IMR-90 (cell line): ENCODE data around the gene PPOX. TPM values are rescaled to one million over a fixed set of nuclear protein-coding genes. Genes with fewer than 3 reads are reported as not detected.
A peak's percentile ranks its signal among the peaks of the same experiment; 100 is the strongest.

Source experiments
- ATAC-seq: fragments of 200-7000 bp; cut with Tn5 transposase; 2 replicates; pipeline ENCODE4 v1.9.1; 2020; ENCODE audit warnings: low read depth, mild to moderate bottlenecking, moderate library complexity
- BruUV-seq: library from RNA; stranded (reverse); fragments of 400-500 nt; replicated peaks from 2 replicates; lab custom pipeline; 2021; lab: Mats Ljungman, UMichigan
- CTCF ChIA-PET: fragments of 300-600 bp; formaldehyde crosslinking; extraction: SDS; loops from one replicate; lab custom pipeline; 2021; ENCODE audit warnings: antibody characterized with exemption; lab: Yijun Ruan, JAX
- POLR2A ChIA-PET: fragments of 300-600 bp; sonication (Branson Sonifier 250); formaldehyde crosslinking; loops from one replicate; lab custom pipeline; 2022; ENCODE audit warnings: antibody characterized with exemption; ENCODE audit not compliant: unreplicated experiment; lab: Charles Lee
- DNase-seq: peaks from one replicate; pipeline ENCODE4 v3.0.0; 2013
- H2AFZ ChIP-seq: replicated peaks from 2 replicates; pipeline ENCODE3; 2013; ENCODE audit warnings: low read length, mild to moderate bottlenecking; ENCODE audit not compliant: poor library complexity
- H2AK5ac ChIP-seq: 2 replicates; pipeline ENCODE4 v1.6.1; 2013; ENCODE audit warnings: low read depth, low read length, inconsistent platforms
- H2AK9ac ChIP-seq: replicated peaks from 2 replicates; pipeline ENCODE3; 2013; ENCODE audit warnings: mild to moderate bottlenecking, low read depth, low read length, moderate library complexity; ENCODE audit not compliant: poor library complexity
- H2BK120ac ChIP-seq: 2 replicates; pipeline ENCODE4 v1.6.1; 2013; ENCODE audit warnings: low read depth, low read length, inconsistent platforms
- H2BK15ac ChIP-seq: 3 replicates; pipeline ENCODE4 v1.6.1; 2013; ENCODE audit warnings: low read depth, low read length, inconsistent platforms
- H2BK20ac ChIP-seq: 2 replicates; pipeline ENCODE4 v1.6.1; 2013; ENCODE audit warnings: low read depth, mild to moderate bottlenecking, inconsistent platforms, low read length, moderate library complexity
- H2BK5ac ChIP-seq: 2 replicates; pipeline ENCODE4 v1.6.1; 2013; ENCODE audit warnings: mild to moderate bottlenecking, low read depth, low read length, inconsistent platforms; ENCODE audit not compliant: poor library complexity, severe bottlenecking
- H3K14ac ChIP-seq: replicated peaks from 2 replicates; pipeline ENCODE4 v1.6.1; 2013; ENCODE audit warnings: low read depth, low read length, inconsistent platforms
- H3K18ac ChIP-seq: 2 replicates; pipeline ENCODE4 v1.6.1; 2013; ENCODE audit warnings: low read depth, low read length, control low read depth
- H3K23ac ChIP-seq: 2 replicates; pipeline ENCODE4 v1.6.1; 2013; ENCODE audit warnings: low read depth, low read length, inconsistent platforms
- H3K27ac ChIP-seq: 2 replicates; pipeline ENCODE4 v1.5.1; 2013; ENCODE audit warnings: mild to moderate bottlenecking, control low read depth, low read length; ENCODE audit not compliant: insufficient read depth
- H3K27me3 ChIP-seq: 2 replicates; pipeline ENCODE4 v1.6.1; 2013; ENCODE audit warnings: low read length; ENCODE audit not compliant: control insufficient read depth, insufficient read depth
- H3K36me3 ChIP-seq: 2 replicates; pipeline ENCODE4 v1.6.1; 2013; ENCODE audit warnings: low read length, mixed read lengths; ENCODE audit not compliant: control insufficient read depth, insufficient read depth
- H3K4ac ChIP-seq: 2 replicates; pipeline ENCODE4 v1.6.1; 2013; ENCODE audit warnings: low read depth, low read length, inconsistent platforms
- H3K4me1 ChIP-seq: 2 replicates; pipeline ENCODE4 v1.6.1; 2013; ENCODE audit warnings: low read length, mixed read lengths; ENCODE audit not compliant: control insufficient read depth, insufficient read depth
- H3K4me2 ChIP-seq: 2 replicates; pipeline ENCODE4 v1.6.1; 2013; ENCODE audit warnings: low read depth, mild to moderate bottlenecking, control low read depth, low read length, moderate library complexity
- H3K4me3 ChIP-seq: 2 replicates; pipeline ENCODE4 v1.5.1; 2013; ENCODE audit warnings: low read depth, mild to moderate bottlenecking, control low read depth, low read length, moderate library complexity; ENCODE audit not compliant: insufficient read depth
- H3K56ac ChIP-seq: 2 replicates; pipeline ENCODE4 v1.6.1; 2013; ENCODE audit warnings: low read length, inconsistent platforms; ENCODE audit not compliant: insufficient read depth; ENCODE audit errors: extremely low read depth
- H3K79me1 ChIP-seq, 2 experiments: 2 replicates each; pipeline ENCODE4 v1.6.1; 2013; ENCODE audit warnings: low read length in 2 of 2, inconsistent platforms in 1 of 2, low read depth in 1 of 2
- H3K9ac ChIP-seq: 2 replicates; pipeline ENCODE4 v1.6.1; 2013; ENCODE audit warnings: low read depth, low read length, control low read depth
- H3K9me1 ChIP-seq: 2 replicates; pipeline ENCODE4 v1.6.1; 2013; ENCODE audit warnings: low read length, inconsistent platforms; ENCODE audit not compliant: insufficient read depth
- H3K9me3 ChIP-seq: 2 replicates; pipeline ENCODE4 v1.6.1; 2013; ENCODE audit warnings: low read length; ENCODE audit not compliant: control insufficient read depth, insufficient read depth
- H4K20me1 ChIP-seq: 2 replicates; pipeline ENCODE4 v1.6.1; 2013; ENCODE audit warnings: low read length, inconsistent platforms; ENCODE audit not compliant: insufficient read depth
- H4K5ac ChIP-seq: 2 replicates; pipeline ENCODE4 v1.6.1; 2013; ENCODE audit warnings: mild to moderate bottlenecking, low read depth, low read length, control low read depth
- H4K8ac ChIP-seq, 2 experiments: 2 replicates each; pipeline ENCODE4 v1.6.1; 2013; ENCODE audit warnings: low read depth in 2 of 2, low read length in 2 of 2, control low read depth in 1 of 2, inconsistent platforms in 1 of 2
- H4K91ac ChIP-seq: 2 replicates; pipeline ENCODE4 v1.6.1; 2013; ENCODE audit warnings: low read depth, low read length, inconsistent platforms; ENCODE audit not compliant: insufficient read depth
- BHLHE40 ChIP-seq: fragments of 150-350 bp; IDR thresholded peaks from 2 replicates; pipeline ENCODE4 v1.6.1; 2016; ENCODE audit warnings: mild to moderate bottlenecking, low read depth, low read length
- CEBPB ChIP-seq: IDR thresholded peaks from 2 replicates; pipeline ENCODE4 v1.6.1; 2012; ENCODE audit warnings: low read depth, low read length, improper control_type of control experiment
- CHD1 ChIP-seq: IDR thresholded peaks from 2 replicates; pipeline ENCODE4 v1.6.1; 2012; ENCODE audit warnings: low read depth, low read length, improper control_type of control experiment
- ELK1 ChIP-seq: fragments of 150-350 bp; IDR thresholded peaks from 2 replicates; pipeline ENCODE4 v1.6.1; 2016; ENCODE audit warnings: low read depth, mild to moderate bottlenecking, low read length, moderate library complexity, borderline replicate concordance
- FOS ChIP-seq: fragments of 150-350 bp; IDR thresholded peaks from 2 replicates; pipeline ENCODE4 v1.6.1; 2016; ENCODE audit warnings: low read depth, low read length
- MAFK ChIP-seq: IDR thresholded peaks from 2 replicates; pipeline ENCODE4 v1.6.1; 2012; ENCODE audit warnings: low read depth, low read length, improper control_type of control experiment
- MAZ ChIP-seq: IDR thresholded peaks from 2 replicates; pipeline ENCODE4 v1.6.1; 2012; ENCODE audit warnings: low read depth, mild to moderate bottlenecking, low read length, improper control_type of control experiment, moderate library complexity, borderline replicate concordance
- MXI1 ChIP-seq: IDR thresholded peaks from 2 replicates; pipeline ENCODE4 v1.6.1; 2012; ENCODE audit warnings: low read depth, mild to moderate bottlenecking, low read length, moderate library complexity, borderline replicate concordance
- NFE2L2 ChIP-seq: fragments of 150-350 bp; IDR thresholded peaks from 2 replicates; pipeline ENCODE4 v1.6.1; 2016; ENCODE audit warnings: low read depth, mild to moderate bottlenecking, low read length
- POLR2A ChIP-seq: IDR thresholded peaks from 2 replicates; pipeline ENCODE4 v1.6.1; 2012; ENCODE audit warnings: mild to moderate bottlenecking, low read depth, low read length
- RAD21 ChIP-seq: IDR thresholded peaks from 2 replicates; pipeline ENCODE4 v1.6.1; 2012; ENCODE audit warnings: low read length, improper control_type of control experiment
- RCOR1 ChIP-seq: IDR thresholded peaks from 2 replicates; pipeline ENCODE4 v1.6.1; 2012; ENCODE audit warnings: mild to moderate bottlenecking, low read length, improper control_type of control experiment; ENCODE audit not compliant: insufficient replicate concordance
- RFX5 ChIP-seq: IDR thresholded peaks from 2 replicates; pipeline ENCODE4 v1.8.0; 2012; ENCODE audit warnings: low read depth, mild to moderate bottlenecking, low read length, moderate library complexity
- SMC3 ChIP-seq: fragments of 150-350 bp; IDR thresholded peaks from 2 replicates; pipeline ENCODE4 v1.6.1; 2016; ENCODE audit warnings: low read depth, mild to moderate bottlenecking, antibody characterized with exemption, low read length, moderate library complexity
- WGBS, 2 experiments: methylation state at CpG; one replicate each; pipeline versions ENCODE4 v1.1.5 to v1.1.7; 2013; ENCODE audit warnings: missing lambda C conversion rate in 2 of 2; ENCODE audit not compliant: insufficient read length in 1 of 2; ENCODE audit errors: extremely low coverage in 2 of 2; 5-methylcytosine and 5-hydroxymethylcytosine counted together
- dilution Hi-C: fragments of 300-500 bp; cut with HindIII; formaldehyde crosslinking; loops from one replicate; pipeline ENCODE4 v1.14.3; 2018; ENCODE audit warnings: low sequenced_read_pairs; ENCODE audit not compliant: unreplicated experiment
- in situ Hi-C: fragments of 300-500 bp; cut with MboI; formaldehyde crosslinking; loops from 3 replicates; pipeline ENCODE4 v1.14.3; 2019; ENCODE audit warnings: low sequenced_read_pairs, inconsistent platforms, mixed read lengths
- intact Hi-C: fragments of 100-400 bp; cut with micrococcal nuclease; formaldehyde crosslinking; loops from 2 replicates; pipeline ENCODE4 v1.10.0; 2022
- polyA plus RNA-seq, 3 experiments: library from polyadenylated mRNA; depleted of rRNA; stranded (reverse); fragments of >200 nt; gene quantifications; 2 replicates each; pipeline ENCODE4 v1.2.3, GENCODE V29; 2012; ENCODE audit warnings: low replicate concordance in 1 of 3
- total RNA-seq: library from RNA; depleted of rRNA; stranded (reverse); fragments of >200 nt; gene quantifications from 2 replicates; pipeline ENCODE4 v1.2.3, GENCODE V29; 2012
- TF ChIP-seq, protein P1 (sequence below): fragments of 150-350 bp; IDR thresholded peaks from 2 replicates; pipeline ENCODE4 v1.6.1; 2017; ENCODE audit warnings: mild to moderate bottlenecking, antibody characterized with exemption, low read length, low read depth
- TF ChIP-seq, protein P2 (sequence below): conservative IDR thresholded peaks from 2 replicates; pipeline ENCODE4 v1.5.1; 2012; ENCODE audit warnings: mild to moderate bottlenecking, low read depth, low read length, improper control_type of control experiment

PPOX gene
- total and polyA plus RNA-seq, 2 of the 4 experiments (the other 2 are of a cell fraction) = 6.1 to 14.3 TPM

DNA sequence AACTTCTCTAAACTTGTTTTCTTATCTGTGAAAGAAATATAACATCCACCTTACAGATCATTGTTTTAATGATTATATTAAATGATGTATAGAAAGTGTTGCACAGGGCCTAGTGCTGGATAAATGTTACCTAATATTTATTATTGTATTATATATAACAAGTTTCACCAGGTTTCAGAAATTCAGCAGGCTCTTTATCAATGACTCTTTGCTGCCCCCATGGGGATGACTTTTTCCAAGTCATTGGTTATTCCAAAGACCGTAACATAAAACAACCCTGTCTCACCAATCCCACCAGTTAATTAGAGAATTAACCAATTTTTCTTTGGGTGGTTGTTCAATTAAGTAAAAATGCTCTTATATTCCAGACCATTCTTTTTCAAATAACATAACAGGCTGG lies 26.5 kb upstream of the PPOX start:
- dilution Hi-C loops (no loop called here), intact Hi-C loops (loop anchor here (1.0 to 2.0 kb wide), 3 partner anchors 98 to 413 kb away; no protein-coding TSS in a partner anchor), in situ Hi-C loops (no loop called here)
- ATAC-seq (peak; percentile 60), DNase-seq (peak; percentile 57)
- H3K9me1 ChIP-seq = no peaks in the 10 kb centered on the region
- TF ChIP-seq BHLHE40 (no peak), SMC3 (peak; percentile 54; the same call in 1 of the 2 replicates), CEBPB (no peak), MAZ (no peak), NFE2L2 (no peak), FOS (no peak), RAD21 (peak; percentile 66), RCOR1 (no peak), RFX5 (no peak), MXI1 (no peak), CHD1 (no peak), ELK1 (no peak), POLR2A (no peak), MAFK (no peak)
- TF ChIP-seq, protein P1, sequence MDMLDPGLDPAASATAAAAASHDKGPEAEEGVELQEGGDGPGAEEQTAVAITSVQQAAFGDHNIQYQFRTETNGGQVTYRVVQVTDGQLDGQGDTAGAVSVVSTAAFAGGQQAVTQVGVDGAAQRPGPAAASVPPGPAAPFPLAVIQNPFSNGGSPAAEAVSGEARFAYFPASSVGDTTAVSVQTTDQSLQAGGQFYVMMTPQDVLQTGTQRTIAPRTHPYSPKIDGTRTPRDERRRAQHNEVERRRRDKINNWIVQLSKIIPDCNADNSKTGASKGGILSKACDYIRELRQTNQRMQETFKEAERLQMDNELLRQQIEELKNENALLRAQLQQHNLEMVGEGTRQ = no peak
- TF ChIP-seq, protein P2, sequence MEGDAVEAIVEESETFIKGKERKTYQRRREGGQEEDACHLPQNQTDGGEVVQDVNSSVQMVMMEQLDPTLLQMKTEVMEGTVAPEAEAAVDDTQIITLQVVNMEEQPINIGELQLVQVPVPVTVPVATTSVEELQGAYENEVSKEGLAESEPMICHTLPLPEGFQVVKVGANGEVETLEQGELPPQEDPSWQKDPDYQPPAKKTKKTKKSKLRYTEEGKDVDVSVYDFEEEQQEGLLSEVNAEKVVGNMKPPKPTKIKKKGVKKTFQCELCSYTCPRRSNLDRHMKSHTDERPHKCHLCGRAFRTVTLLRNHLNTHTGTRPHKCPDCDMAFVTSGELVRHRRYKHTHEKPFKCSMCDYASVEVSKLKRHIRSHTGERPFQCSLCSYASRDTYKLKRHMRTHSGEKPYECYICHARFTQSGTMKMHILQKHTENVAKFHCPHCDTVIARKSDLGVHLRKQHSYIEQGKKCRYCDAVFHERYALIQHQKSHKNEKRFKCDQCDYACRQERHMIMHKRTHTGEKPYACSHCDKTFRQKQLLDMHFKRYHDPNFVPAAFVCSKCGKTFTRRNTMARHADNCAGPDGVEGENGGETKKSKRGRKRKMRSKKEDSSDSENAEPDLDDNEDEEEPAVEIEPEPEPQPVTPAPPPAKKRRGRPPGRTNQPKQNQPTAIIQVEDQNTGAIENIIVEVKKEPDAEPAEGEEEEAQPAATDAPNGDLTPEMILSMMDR = peak; percentile 64
- H4K20me1 ChIP-seq = no peaks in the 10 kb centered on the region; the same call in 1 of the 2 replicates
- no peak overlapping the region for H4K8ac ChIP-seq
- ChIA-PET CTCF (interaction anchor here (0.6 kb wide), 1 partner anchor 263 kb away, joined by 7 read pairs; no protein-coding TSS in a partner anchor), POLR2A (no interaction called here)
- H3K36me3 ChIP-seq = no peaks in the 10 kb centered on the region
- H2AK9ac ChIP-seq = no peak overlapping the region
- H3K4ac ChIP-seq = no peak overlapping the region
- H2BK120ac ChIP-seq = no peak overlapping the region
- no peak overlapping the region for H4K5ac ChIP-seq
- no peak overlapping the region for H3K27ac ChIP-seq
- H3K14ac ChIP-seq = no peak overlapping the region
- H4K91ac ChIP-seq = no peak overlapping the region
- H2BK5ac ChIP-seq = no peak overlapping the region
- H2BK15ac ChIP-seq = no peak overlapping the region
- no peak overlapping the region for H3K4me2 ChIP-seq
- peaks cover 8 to 22% of the 10 kb centered on the region in 2 experiments; a peak in 3 of 4 replicates for H3K79me1 ChIP-seq
- no peak overlapping the region for H2AK5ac ChIP-seq
- no peak overlapping the region for H3K9ac ChIP-seq
- H3K4me3 ChIP-seq = no peak overlapping the region
- no peak overlapping the region for H3K56ac ChIP-seq
- no CpG with 5 or more reads among the region's 1 CpG for WGBS, 2 experiments
- no peak overlapping the region for H2BK20ac ChIP-seq
- H3K23ac ChIP-seq = no peak overlapping the region
- no peaks in the 10 kb centered on the region for H3K4me1 ChIP-seq
- H2AFZ ChIP-seq = no peak overlapping the region
- no peaks in the 10 kb centered on the region for H3K27me3 ChIP-seq
- no peaks in the 10 kb centered on the region for H3K9me3 ChIP-seq
- H3K18ac ChIP-seq = no peak overlapping the region
- no TSS peak for BruUV-seq
